AG04450 (cell line): ENCODE measurements around the gene KRT6B. TPM values are rescaled to one million over a fixed set of nuclear protein-coding genes. Genes with fewer than 3 reads are reported as not detected.
"Not testable (repeated sequence)": the region's sequence is repeated elsewhere in the genome, so short reads cannot be mapped to it uniquely, and the experiment has no call there.

Source experiments
- CTCF ChIA-PET: fragments of 300-600, 350-600 bp; formaldehyde crosslinking; extraction: SDS; loops from one replicate; lab custom pipeline; 2022; ENCODE audit warnings: antibody characterized with exemption, inconsistent platforms; lab: Charles Lee
- POLR2A ChIA-PET: fragments of 350-600 bp; formaldehyde crosslinking; extraction: SDS; loops from one replicate; lab custom pipeline; 2021; ENCODE audit warnings: antibody characterized with exemption, inconsistent platforms; lab: Yijun Ruan, JAX
- DNase-seq: peaks from one replicate; pipeline ENCODE4 v3.0.0-alpha.2; 2011; ENCODE audit warnings: low read depth, low spot score
- H3K27ac ChIP-seq: one replicate; pipeline ENCODE4 v1.5.1; 2012; ENCODE audit warnings: low read depth, low read length, control low read depth
- H3K27me3 ChIP-seq: one replicate; pipeline ENCODE4 v1.6.0; 2012; ENCODE audit warnings: low read length; ENCODE audit not compliant: control insufficient read depth, insufficient read depth
- H3K4me3 ChIP-seq: 2 replicates; pipeline ENCODE4 v1.5.1; 2011; ENCODE audit warnings: mild to moderate bottlenecking, low read depth, low read length, control low read depth
- H3K9me3 ChIP-seq: 2 replicates; pipeline ENCODE4 v1.5.1; 2012; ENCODE audit warnings: low read length; ENCODE audit not compliant: control insufficient read depth, insufficient read depth
- CTCF ChIP-seq: IDR thresholded peaks from 2 replicates; pipeline ENCODE4 v1.5.1; 2011; ENCODE audit warnings: low read depth, low read length, control low read depth, inconsistent platforms
- polyA plus RNA-seq: library from polyadenylated mRNA; depleted of rRNA; stranded (reverse); fragments of >200 nt; gene quantifications from 2 replicates; pipeline ENCODE4 v1.2.3, GENCODE V29; 2011

Gene KRT6B
- polyA plus RNA-seq, 1 experiment, result not detected

- Histone ChIP-seq H3K4me3 (no peak overlapping the region), H3K27ac (no peak overlapping the region), H3K27me3 (no peaks in the 10 kb centered on the region), H3K9me3 (no peaks in the 10 kb centered on the region)
- no peak for DNase-seq
- ChIA-PET CTCF (interaction anchor here (0.6 kb wide), 1 partner anchor 85 kb away, joined by 3 read pairs; no protein-coding TSS in a partner anchor), POLR2A (no interaction called here)
- no peak for TF ChIP-seq CTCF
These were observed 38.1 kb downstream of the KRT6B start for GRCh38 chr12:52413782-52414345.

GRCh38 chr12:52413202-52413601 lies 38.7 kb downstream of the KRT6B start:
- no peak for DNase-seq
- Histone ChIP-seq H3K27me3 (peaks cover 2% of the 10 kb centered on the region), H3K27ac (no peak overlapping the region), H3K9me3 (no peaks in the 10 kb centered on the region), H3K4me3 (no peak overlapping the region)
- ChIA-PET CTCF (no interaction called here), POLR2A (no interaction called here)
- no peak for TF ChIP-seq CTCF

GRCh38 chr12:52411815-52412214 lies 40.1 kb downstream of the KRT6B start:
- ChIA-PET CTCF (interaction anchor here (0.5 kb wide), 1 partner anchor 451 kb away, joined by 5 read pairs; no protein-coding TSS in a partner anchor), POLR2A (no interaction called here)
- TF ChIP-seq CTCF, result no peak
- Histone ChIP-seq H3K4me3 (no peak overlapping the region), H3K27ac (no peak overlapping the region), H3K27me3 (peaks cover 5% of the 10 kb centered on the region), H3K9me3 (no peaks in the 10 kb centered on the region)
- no peak for DNase-seq

- H3K4me3 ChIP-seq, DNase-seq, H3K27me3 ChIP-seq, H3K9me3 ChIP-seq, POLR2A ChIA-PET, CTCF ChIA-PET, H3K27ac ChIP-seq: not testable (repeated sequence)
These were observed 41.2 kb downstream of the KRT6B start for GRCh38 chr12:52410589-52411248.

GRCh38 chr12:52407918-52408317 lies 44.0 kb downstream of the KRT6B start:
- POLR2A ChIA-PET, result no interaction called here
- Histone ChIP-seq H3K27me3 (peaks cover 13% of the 10 kb centered on the region), H3K9me3 (no peaks in the 10 kb centered on the region), H3K4me3 (no peak overlapping the region), H3K27ac (no peak overlapping the region)
- no peak for TF ChIP-seq CTCF
- DNase-seq, result no peak
- CTCF ChIA-PET, result no interaction called here
